Measurements from ENCODE around the gene PTPRJ. TPM values are rescaled to one million over a fixed set of nuclear protein-coding genes. Genes with fewer than 3 reads are reported as not detected.

Gene PTPRJ
- total and polyA plus RNA-seq, 2 of the 13 experiments (the other 11 are each of a cell fraction or from before 2014, with no cell fraction given), result 1.0 to 1.2 TPM

GRCh38 chr11:48003926-48004325 is 23.6 kb downstream of the PTPRJ start:
- intact Hi-C loops (cut with micrococcal nuclease; ENCODE audit: unreplicated experiment), result no loop called here
- ATAC-seq (no peak), FAIRE-seq (no peak), DNase-seq (ENCODE audit: low spot score) (no peak)
- H3K27ac ChIP-seq (ENCODE audit: extremely low read length, insufficient read depth, low read length), result no peak overlapping the region
- WGBS (ENCODE audit: low lambda C conversion rate), result 43% methylated on average over 2 of the region's 2 CpGs
- H4K20me1 ChIP-seq (ENCODE audit: insufficient read depth, low read length), result no peaks in the 10 kb centered on the region
- no peak overlapping the region for H3K4me2 ChIP-seq (ENCODE audit: low read depth, low read length)
- H3K9me3 ChIP-seq (ENCODE audit: low read length), result no peaks in the 10 kb centered on the region
- H3K4me1 ChIP-seq (ENCODE audit: insufficient read depth, low read length), result peaks cover 55% of the 10 kb centered on the region
- H3K79me2 ChIP-seq (ENCODE audit: insufficient read depth, low read length), result no peaks in the 10 kb centered on the region
- no peaks in the 10 kb centered on the region for H3K36me3 ChIP-seq (replicated peaks in 1 of 2; ENCODE audit: control insufficient read depth in 1 of 2, insufficient read depth in 2 of 2, low read length in 2 of 2)
- no peak overlapping the region for H3K4me3 ChIP-seq (replicated peaks in 1 of 3; ENCODE audit: insufficient read depth in 1 of 3, low read depth in 2 of 3, low read length in 3 of 3)
- in situ Hi-C loops (cut with HindIII; ENCODE audit: extremely low pct_ligation_motif_present, low pct_unique_long_range_greater_than_20kb), result no loop called here
- no peak overlapping the region for H3K9ac ChIP-seq (ENCODE audit: insufficient read depth, low read depth, low read length)
- ChIA-PET POLR2A (no interaction called here), CTCF (ENCODE audit: low intra/inter-chr PET ratio, low total read pairs) (no interaction called here)
- H2AFZ ChIP-seq (ENCODE audit: low read length), result no peak overlapping the region
- no peaks in the 10 kb centered on the region for H3K27me3 ChIP-seq (ENCODE audit: control insufficient read depth in 1 of 2, insufficient read depth in 2 of 2, low read length in 2 of 2)
- no TSS peak for BruUV-seq (replicated peaks)
- TF ChIP-seq ZNF609 (CRISPR knock-in tag; IDR thresholded peaks at IDR 0.05; ENCODE audit: borderline replicate concordance) (no peak), KAT7 (CRISPR knock-in tag; IDR thresholded peaks at IDR 0.05; ENCODE audit: borderline replicate concordance) (no peak), HBP1 (CRISPR knock-in tag; IDR thresholded peaks at IDR 0.05; ENCODE audit: low read depth) (no peak), PATZ1 (CRISPR knock-in tag; IDR thresholded peaks at IDR 0.05) (no peak), ZNF781 (CRISPR knock-in tag; IDR thresholded peaks at IDR 0.05; ENCODE audit: borderline replicate concordance, not compliant biosample characterization) (no peak), CREB3 (CRISPR knock-in tag; IDR thresholded peaks at IDR 0.05) (no peak), ZNF337 (CRISPR knock-in tag; IDR thresholded peaks at IDR 0.05; ENCODE audit: borderline replicate concordance, low read depth) (no peak), MTA3 (CRISPR knock-in tag; IDR thresholded peaks at IDR 0.05) (no peak), MXD4 (CRISPR knock-in tag; IDR thresholded peaks at IDR 0.05) (no peak), ZNF841 (CRISPR knock-in tag; IDR thresholded peaks at IDR 0.05; ENCODE audit: borderline replicate concordance) (no peak), ZNF34 (CRISPR knock-in tag; IDR thresholded peaks at IDR 0.05; ENCODE audit: borderline replicate concordance) (no peak), NCOA1 (CRISPR knock-in tag; IDR thresholded peaks at IDR 0.05) (no peak), MTERF4 (CRISPR knock-in tag; IDR thresholded peaks at IDR 0.05) (no peak), RBM39 (IDR thresholded peaks at IDR 0.05; ENCODE audit: low read depth, low read length, poor library complexity, severe bottlenecking) (no peak), RORA (CRISPR knock-in tag; IDR thresholded peaks at IDR 0.05) (no peak)
